C4-2B (cell line): Measurements from ENCODE around the gene CDK3.

Source experiments
- H3K27ac ChIP-seq: fragments of 450-650 bp; 2 replicates; pipeline ENCODE4 v1.5.1; 2017
- CTCF ChIP-seq: fragments of 450-650 bp; conservative IDR thresholded peaks from 2 replicates; pipeline ENCODE4 v1.5.1; 2017; ENCODE audit warnings: mild to moderate bottlenecking
- ZFX ChIP-seq: fragments of 450-650 bp; IDR thresholded peaks from 2 replicates; pipeline ENCODE4 v1.6.1; 2017

Gene CDK3

GRCh38 chr17:76018801-76019200 is 18.1 kb downstream of the CDK3 start:
- TF ChIP-seq ZFX (no peak), CTCF (no peak)
- no peak overlapping the region for H3K27ac ChIP-seq

- TF ChIP-seq CTCF = no peak
- TF ChIP-seq ZFX = no peak
- no peak overlapping the region for H3K27ac ChIP-seq
Observed at GRCh38 chr17:76019833-76020467, 19.3 kb downstream of the CDK3 start.

GRCh38 chr17:76022285-76022684 is 21.6 kb downstream of the CDK3 start:
- H3K27ac ChIP-seq = no peak overlapping the region

GRCh38 chr17:76022973-76023899 is 22.6 kb downstream of the CDK3 start:
- H3K27ac ChIP-seq = no peak overlapping the region
- TF ChIP-seq CTCF (no peak), ZFX (no peak)

More at GRCh38 chr17:76022285-76022684, 21.6 kb downstream of the CDK3 start:
- no peak for TF ChIP-seq CTCF
- no peak for TF ChIP-seq ZFX

GRCh38 chr17:76023900-76024237 is 23.2 kb downstream of the CDK3 start:
- H3K27ac ChIP-seq = no peak overlapping the region
- TF ChIP-seq CTCF = no peak
- no peak for TF ChIP-seq ZFX

GRCh38 chr17:76024353-76024752 is 23.7 kb downstream of the CDK3 start:
- TF ChIP-seq CTCF (no peak), ZFX (no peak)
- no peak overlapping the region for H3K27ac ChIP-seq

GRCh38 chr17:76025294-76025693 is 24.6 kb downstream of the CDK3 start:
- TF ChIP-seq CTCF (no peak), ZFX (no peak)
- no peak overlapping the region for H3K27ac ChIP-seq
